ENCODE data around the gene ABHD10.

Gene ABHD10

GRCh38 chr3:111978583-111979433 is at the start of gene ABHD10:
Gene ABHD10, plus strand, starts transcription at chr3:111979026. Its CDS starts 36 bp downstream, at chr3:111979062.
- peak; percentile 98 for DNase-seq (ENCODE audit: low read depth)

- DNase-seq (ENCODE audit: low read depth) = no peak
Observed at GRCh38 chr3:111929484-111929883, 49.3 kb upstream of the ABHD10 start.

- no peak for DNase-seq (ENCODE audit: low read depth)
Observed at GRCh38 chr3:111932946-111933345, 45.9 kb upstream of the ABHD10 start.

- DNase-seq (ENCODE audit: low read depth) = peak; percentile 75
Observed at GRCh38 chr3:111936191-111936841, 42.5 kb upstream of the ABHD10 start.

- peak; percentile 57 for DNase-seq (ENCODE audit: low read depth)
Observed at GRCh38 chr3:111936967-111937366, 41.9 kb upstream of the ABHD10 start.

GRCh38 chr3:111937871-111938270 is 41.0 kb upstream of the ABHD10 start:
- no peak for DNase-seq (ENCODE audit: low read depth)

GRCh38 chr3:111939873-111940272 is 39.0 kb upstream of the ABHD10 start:
- no peak for DNase-seq (ENCODE audit: low read depth)

GRCh38 chr3:111943533-111943932 is 35.3 kb upstream of the ABHD10 start:
- no peak for DNase-seq (ENCODE audit: low read depth)

- no peak for DNase-seq (ENCODE audit: low read depth)
Observed at GRCh38 chr3:111944372-111944771, 34.5 kb upstream of the ABHD10 start.

- DNase-seq (ENCODE audit: low read depth) = peak; percentile 84
Observed at GRCh38 chr3:111947231-111947630, 31.6 kb upstream of the ABHD10 start.

GRCh38 chr3:111948786-111949185 is 30.0 kb upstream of the ABHD10 start:
- no peak for DNase-seq (ENCODE audit: low read depth)

GRCh38 chr3:111949712-111950111 is 29.1 kb upstream of the ABHD10 start:
- no peak for DNase-seq (ENCODE audit: low read depth)

- no peak for DNase-seq (ENCODE audit: low read depth)
Observed at GRCh38 chr3:111951032-111951431, 27.8 kb upstream of the ABHD10 start.

GRCh38 chr3:111952086-111952485 is 26.7 kb upstream of the ABHD10 start:
- DNase-seq (ENCODE audit: low read depth) = no peak

- no peak for DNase-seq (ENCODE audit: low read depth)
Observed at GRCh38 chr3:111952866-111953450, 25.9 kb upstream of the ABHD10 start.

- DNase-seq (ENCODE audit: low read depth) = no peak
Observed at GRCh38 chr3:111954228-111954990, 24.4 kb upstream of the ABHD10 start.

GRCh38 chr3:111955876-111956275 is 22.9 kb upstream of the ABHD10 start:
- no peak for DNase-seq (ENCODE audit: low read depth)

GRCh38 chr3:111956449-111956848 is 22.4 kb upstream of the ABHD10 start:
- DNase-seq (ENCODE audit: low read depth) = no peak

- DNase-seq (ENCODE audit: low read depth) = no peak
Observed at GRCh38 chr3:111956995-111957734, 21.7 kb upstream of the ABHD10 start.

GRCh38 chr3:111961461-111962164 is 17.2 kb upstream of the ABHD10 start:
- DNase-seq (ENCODE audit: low read depth) = no peak

- DNase-seq (ENCODE audit: low read depth) = peak; percentile 91
Observed at GRCh38 chr3:111963424-111963823, 15.4 kb upstream of the ABHD10 start.
